Measurements from ENCODE around the gene MLEC.

DNA sequence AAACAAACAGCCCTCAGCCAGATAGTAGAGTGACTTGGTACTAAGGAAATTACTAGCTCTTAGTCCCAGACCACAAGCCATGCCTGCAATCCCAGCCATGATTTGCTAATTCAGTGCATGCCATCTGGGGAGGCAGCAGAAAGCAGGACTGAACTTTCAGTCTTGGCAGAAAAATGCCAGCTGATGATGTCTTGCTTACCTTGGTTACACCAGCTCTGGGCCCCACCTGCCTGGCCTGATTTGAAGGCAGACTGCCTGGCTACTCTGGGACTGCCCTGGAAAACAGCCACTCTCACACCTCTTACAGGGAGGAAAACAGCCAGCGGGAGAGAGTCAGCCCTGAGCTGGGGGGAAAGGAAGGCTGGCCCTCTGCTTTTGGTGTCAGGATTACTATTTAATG lies 18.7 kb downstream of the MLEC start:
- TF ChIP-seq, protein P1, sequence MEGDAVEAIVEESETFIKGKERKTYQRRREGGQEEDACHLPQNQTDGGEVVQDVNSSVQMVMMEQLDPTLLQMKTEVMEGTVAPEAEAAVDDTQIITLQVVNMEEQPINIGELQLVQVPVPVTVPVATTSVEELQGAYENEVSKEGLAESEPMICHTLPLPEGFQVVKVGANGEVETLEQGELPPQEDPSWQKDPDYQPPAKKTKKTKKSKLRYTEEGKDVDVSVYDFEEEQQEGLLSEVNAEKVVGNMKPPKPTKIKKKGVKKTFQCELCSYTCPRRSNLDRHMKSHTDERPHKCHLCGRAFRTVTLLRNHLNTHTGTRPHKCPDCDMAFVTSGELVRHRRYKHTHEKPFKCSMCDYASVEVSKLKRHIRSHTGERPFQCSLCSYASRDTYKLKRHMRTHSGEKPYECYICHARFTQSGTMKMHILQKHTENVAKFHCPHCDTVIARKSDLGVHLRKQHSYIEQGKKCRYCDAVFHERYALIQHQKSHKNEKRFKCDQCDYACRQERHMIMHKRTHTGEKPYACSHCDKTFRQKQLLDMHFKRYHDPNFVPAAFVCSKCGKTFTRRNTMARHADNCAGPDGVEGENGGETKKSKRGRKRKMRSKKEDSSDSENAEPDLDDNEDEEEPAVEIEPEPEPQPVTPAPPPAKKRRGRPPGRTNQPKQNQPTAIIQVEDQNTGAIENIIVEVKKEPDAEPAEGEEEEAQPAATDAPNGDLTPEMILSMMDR (IDR thresholded peaks at IDR 0.05): no peak
- TF ChIP-seq POLR2A (IDR thresholded peaks at IDR 0.05): no peak
